NAMALWA (cell line): ENCODE data around the gene NEDD4L.
"Not testable (repeated sequence)": the region's sequence is repeated elsewhere in the genome, so short reads cannot be mapped to it uniquely, and the experiment has no call there.

ENCODE experiments used
- DNase-seq: peaks from one replicate; pipeline ENCODE4 v3.0.0-alpha.2; 2015; ENCODE audit warnings: low spot score

The NEDD4L gene

DNA sequence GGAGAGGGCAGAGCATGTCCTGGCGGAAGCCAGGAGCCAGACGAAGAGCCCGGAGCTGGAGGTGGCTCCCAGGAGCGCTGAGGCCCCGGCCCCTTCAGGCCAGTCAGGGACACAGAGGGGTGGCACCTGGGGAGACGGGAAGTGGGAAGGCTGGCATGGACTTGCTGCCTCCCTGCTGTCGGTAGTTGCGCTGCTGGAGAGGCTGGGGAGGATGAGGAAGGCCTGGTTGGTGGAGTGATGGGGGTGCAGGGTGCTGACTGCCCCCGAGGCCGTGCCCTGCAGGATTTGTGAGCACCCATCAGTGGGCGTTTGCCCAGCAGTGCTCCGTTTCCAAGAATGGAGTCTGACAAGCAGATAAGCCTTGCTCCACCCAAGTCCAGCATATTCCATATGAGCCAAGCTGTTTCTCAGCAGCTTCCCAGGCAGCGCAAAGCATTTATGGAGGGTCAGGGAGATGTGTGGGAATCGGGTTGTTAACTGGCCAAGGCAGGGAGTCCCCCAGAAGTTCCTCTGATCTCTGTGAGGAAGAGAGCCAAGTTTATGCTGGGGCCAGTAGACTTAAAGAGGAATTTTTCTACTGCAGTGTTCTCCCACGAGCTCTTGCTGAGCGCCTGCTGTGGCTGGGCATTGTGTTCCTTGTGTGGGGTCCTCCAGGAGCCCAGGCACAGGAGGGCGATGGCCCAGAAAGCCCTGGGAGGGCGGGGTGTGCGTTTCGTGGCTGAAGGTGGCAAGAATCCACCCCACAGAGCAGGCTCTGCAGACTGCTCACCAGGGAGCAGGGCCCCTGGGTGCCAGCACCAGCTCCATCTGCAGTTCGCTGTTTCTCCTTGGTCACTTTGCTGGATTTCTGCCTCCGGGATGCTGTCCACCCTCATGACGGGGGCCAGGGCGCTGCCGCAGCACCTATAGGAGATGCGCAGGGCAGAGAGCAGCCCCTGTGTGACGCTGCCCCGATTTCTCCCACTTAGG, 334.7 kb downstream of the NEDD4L start:
- DNase-seq = no peak

DNA sequence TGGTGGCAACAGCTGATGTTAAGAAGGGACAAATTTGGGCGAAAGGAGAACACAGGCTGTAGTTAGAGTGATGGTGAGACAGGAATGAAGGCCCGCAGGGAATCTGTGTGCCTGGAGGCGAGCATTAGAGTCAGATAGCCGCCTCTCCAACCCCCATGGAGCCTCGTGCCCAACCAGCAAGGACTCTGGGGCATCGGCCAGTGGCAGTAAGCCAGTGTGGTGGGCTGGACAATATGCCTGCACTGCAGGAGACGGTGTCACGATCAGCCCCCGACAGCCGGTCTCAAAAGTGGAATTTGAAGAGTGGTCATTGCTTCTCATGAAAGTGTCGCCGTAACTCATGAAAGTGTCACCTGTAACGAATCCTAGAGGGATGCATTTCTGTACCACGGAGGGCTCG, 335.4 kb downstream of the NEDD4L start:
- no peak for DNase-seq

- DNase-seq = not testable (repeated sequence)
These were observed 336.1 kb downstream of the NEDD4L start for GRCh38 chr18:58380113-58380512.

DNA sequence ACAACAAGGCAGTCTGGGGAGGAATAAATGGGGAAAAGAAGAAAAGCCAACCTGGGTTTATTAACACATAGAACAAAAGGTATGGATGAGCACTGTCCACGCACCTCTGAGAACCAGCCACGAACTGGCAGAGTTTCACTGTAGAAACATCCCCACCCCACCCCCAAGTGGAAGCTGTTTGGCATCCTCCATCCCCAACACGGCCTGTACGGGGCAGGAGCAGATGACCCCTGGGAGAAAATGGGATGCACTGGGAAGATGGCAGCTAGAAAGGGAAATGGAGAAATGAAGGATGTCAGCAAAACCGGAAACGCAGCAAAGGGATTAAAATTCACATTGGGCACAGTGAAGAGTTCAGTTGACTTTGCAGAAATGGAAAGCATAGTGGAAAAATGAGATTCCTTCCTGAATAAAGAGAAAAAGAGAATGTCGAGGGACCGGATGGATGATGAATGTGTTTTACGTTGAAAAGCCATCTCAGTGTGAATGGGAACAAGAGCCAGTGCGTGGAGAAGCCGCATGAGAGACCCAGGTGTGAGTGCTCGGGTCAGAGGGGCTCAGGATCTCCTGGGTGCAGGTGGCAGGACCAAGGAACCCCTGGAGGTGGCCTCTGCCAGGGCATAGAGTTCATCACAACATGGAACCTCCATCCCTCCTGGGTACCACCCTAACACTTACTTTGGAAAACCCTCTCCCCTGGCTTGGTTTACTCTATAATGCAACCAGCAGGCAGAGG, 337.8 kb downstream of the NEDD4L start:
- no peak for DNase-seq

DNA sequence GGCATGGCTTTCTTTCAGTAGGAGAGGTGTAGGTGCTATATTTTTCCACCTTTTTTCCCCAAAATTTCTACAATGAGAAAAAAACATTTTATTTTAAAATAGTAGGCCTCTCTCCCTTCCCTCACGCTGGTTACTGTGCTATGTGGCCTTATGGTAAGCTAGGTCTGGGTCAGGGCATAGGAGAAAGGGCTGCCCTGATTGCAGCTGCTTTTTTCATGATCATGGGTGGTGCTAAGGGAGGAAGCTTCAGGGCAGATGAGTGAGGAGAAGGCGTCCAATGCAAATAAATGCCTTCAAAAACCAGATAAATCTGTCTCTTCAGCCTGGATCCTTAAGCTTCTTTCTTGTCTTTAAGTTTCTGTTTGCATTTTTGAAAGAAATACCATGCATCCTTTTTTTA, 338.4 kb downstream of the NEDD4L start:
- DNase-seq = no peak

DNA sequence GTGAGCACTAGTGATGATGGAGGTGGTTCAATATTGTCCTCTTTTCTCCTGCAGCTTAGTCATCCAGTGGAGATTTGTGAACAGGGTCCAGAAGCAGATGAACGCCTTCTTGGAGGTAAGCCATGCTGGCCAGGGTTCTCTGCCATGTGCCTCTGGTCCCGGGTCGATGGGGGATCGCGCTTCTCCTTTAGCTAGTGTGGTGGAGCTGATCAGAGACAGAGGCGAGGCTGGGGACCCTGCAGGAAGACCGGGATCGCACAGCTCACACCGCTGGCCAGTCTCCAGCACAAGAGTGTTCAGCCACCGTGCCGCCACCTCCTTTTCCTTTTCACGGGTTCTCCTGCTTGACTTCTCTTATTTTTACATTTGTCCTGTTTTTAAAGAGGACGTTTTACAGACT, 341.4 kb downstream of the NEDD4L start:
- no peak for DNase-seq

DNA sequence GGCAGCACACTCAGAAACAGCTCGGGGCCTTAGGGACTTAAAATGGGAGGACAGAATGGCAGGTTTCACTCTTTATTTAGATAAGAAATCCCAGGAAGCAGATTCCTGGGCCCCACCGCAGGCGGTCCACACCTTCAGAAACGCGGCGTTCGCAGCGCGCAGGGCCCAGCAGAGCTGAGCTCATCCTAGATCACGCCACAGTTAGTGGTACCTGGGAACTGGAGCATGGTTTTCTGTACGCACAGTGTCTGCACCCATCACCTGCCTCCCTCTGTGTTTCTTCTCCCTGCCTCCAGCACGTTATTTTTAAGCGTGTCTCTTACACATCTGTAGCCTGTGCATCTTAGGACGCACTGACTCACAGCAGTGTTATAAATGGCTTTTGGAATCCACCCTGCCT, 342.8 kb downstream of the NEDD4L start:
- DNase-seq = no peak

DNA sequence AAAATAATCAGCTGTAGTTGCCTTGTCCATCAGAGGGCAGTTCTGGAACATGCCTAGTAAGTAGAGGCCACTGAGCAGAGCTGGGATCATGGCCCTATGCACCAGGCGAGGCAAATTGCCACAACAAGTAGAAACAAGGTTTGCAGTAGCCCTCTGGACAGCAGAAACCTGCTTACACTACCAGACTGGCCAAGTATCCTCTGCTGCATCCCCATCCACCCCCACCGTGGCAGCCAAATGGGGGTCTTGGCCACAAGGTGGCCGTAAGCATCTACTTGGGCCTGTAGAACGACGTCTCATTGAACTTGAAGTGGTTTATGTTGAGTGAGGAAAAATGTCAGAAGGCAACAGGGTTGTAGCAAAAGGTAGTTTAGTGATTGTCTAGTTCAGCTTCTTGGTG, 343.7 kb downstream of the NEDD4L start:
- DNase-seq = no peak

GRCh38 chr18:58388736-58389135, 344.7 kb downstream of the NEDD4L start:
- no peak for DNase-seq

DNA sequence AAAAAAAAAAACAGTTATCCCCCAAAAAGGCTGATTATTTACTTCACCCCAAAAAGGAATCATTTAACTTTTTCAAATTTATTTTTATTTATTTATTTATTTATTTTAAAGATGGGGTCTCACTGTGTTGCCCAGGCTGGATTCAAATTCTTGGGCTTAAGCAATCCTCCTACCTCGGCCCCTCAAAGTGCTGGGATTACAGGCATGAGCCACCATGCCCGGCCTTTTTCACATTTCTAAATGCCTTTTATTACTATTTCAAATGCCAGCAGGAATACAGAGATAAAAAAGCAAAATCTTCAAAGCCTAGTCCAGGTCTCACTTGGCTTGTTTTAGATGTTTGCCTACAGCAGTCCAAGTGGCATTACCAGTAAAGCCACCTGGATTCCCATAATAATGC, 345.7 kb downstream of the NEDD4L start:
- no peak for DNase-seq

- no peak for DNase-seq
These were observed 346.4 kb downstream of the NEDD4L start for GRCh38 chr18:58390399-58390798.

DNA sequence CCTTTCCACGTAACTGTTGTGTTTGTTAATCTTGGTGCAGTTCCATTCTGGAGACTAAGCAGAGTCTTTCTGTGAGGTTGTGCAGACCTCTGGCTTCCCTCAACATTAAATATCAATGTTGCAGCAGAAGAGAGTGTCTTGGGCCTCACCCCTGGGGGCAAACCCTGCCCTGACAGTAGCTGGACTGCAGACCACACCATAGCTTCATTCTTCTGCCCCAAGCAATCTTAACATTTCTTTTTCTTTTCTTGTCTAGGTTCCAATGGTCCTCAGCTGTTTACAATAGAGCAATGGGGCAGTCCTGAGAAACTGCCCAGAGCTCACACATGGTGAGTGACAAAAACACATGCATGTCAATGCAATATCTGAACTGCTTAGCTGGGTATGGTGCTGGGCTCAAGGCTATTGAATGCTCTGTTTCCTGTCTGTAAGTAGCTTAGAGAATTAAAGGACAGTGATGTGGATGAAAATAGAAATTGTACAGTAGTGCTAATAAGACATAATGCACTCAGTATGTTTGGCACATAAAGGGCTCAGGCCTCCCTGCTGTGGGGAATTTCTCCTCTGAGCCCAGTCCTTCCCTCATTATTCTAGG, 347.3 kb downstream of the NEDD4L start:
- no peak for DNase-seq

GRCh38 chr18:58391932-58392323, 347.9 kb downstream of the NEDD4L start:
- no peak for DNase-seq

- DNase-seq = no peak
These were observed 348.4 kb downstream of the NEDD4L start for GRCh38 chr18:58392324-58393000.

GRCh38 chr18:58393295-58393694, 349.3 kb downstream of the NEDD4L start:
- DNase-seq = no peak

- no peak for DNase-seq
These were observed 350.0 kb downstream of the NEDD4L start for GRCh38 chr18:58394046-58394445.

DNA sequence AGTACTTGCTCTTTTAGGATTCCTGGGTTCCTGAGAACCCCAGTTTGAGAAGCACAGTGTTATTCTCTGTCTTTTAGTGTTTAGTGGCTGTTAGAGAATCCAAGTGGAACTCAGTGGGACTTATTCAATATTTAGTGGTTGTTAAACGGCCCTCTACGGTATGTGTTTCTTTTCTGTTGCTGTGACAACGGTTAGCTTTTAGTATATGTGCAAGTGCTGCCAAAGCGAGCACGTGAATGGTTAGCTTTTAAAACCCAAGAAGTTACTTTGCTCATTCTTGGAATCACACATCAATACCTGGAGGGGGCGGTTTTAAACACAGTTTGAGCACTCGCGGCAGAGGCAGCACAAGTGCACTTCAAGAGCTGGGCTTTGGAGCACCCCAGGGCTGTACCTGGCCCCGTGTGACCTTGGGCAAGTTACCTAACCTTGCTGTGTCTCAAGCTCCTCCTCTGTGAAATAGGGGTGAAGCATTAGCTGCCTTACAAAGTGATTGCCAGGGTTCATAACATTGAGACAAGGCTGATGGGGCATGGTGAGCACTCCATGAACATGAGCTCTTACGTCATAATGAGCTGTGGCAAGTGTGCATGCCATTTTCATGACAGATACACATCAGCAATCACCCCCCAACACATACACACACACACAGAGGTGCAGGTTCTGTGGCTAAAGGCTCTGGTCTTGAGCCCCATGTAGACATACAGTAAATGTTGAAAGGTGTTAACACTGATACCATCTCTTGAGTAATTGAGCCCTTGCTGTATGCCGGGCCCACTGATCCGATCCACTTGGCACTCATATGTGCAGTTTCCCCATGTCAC, 350.8 kb downstream of the NEDD4L start:
- no peak for DNase-seq

- no peak for DNase-seq
These were observed 352.1 kb downstream of the NEDD4L start for GRCh38 chr18:58396144-58396543.

GRCh38 chr18:58396966-58397365, 352.9 kb downstream of the NEDD4L start:
- DNase-seq = no peak

- DNase-seq = no peak
These were observed 353.5 kb downstream of the NEDD4L start for GRCh38 chr18:58397385-58398132.
